Breast epithelium (tissue), 4 donors: ENCODE data around the gene DIS3L2. TPM values are rescaled to one million over a fixed set of nuclear protein-coding genes. Genes with fewer than 3 reads are reported as not detected.

Experiments
- DNase-seq, 2 donors: peaks; one replicate each; pipeline ENCODE4 v3.0.0-alpha.2; 2019; ENCODE audit warnings: low spot score in 2 of 2
- H3K27ac ChIP-seq, 2 donors: fragments of 200-600 bp; sonication (generic) in 1 of 2; one replicate each; pipeline ENCODE4 v1.5.1; 2016 to 2019; ENCODE audit warnings: mild to moderate bottlenecking in 1 of 2
- H3K27me3 ChIP-seq, 2 donors: fragments of 200-600 bp; sonication (generic) in 1 of 2; one replicate each; pipeline versions ENCODE4 v1.5.1 to v1.6.0; 2017 to 2019; ENCODE audit warnings: control low read depth in 1 of 2, mild to moderate bottlenecking in 1 of 2
- H3K36me3 ChIP-seq: fragments of 200-600 bp; one replicate; pipeline ENCODE4 v1.5.1; 2019
- H3K4me1 ChIP-seq, 2 donors: fragments of 200-600 bp; sonication (generic); one replicate each; pipeline ENCODE4 v1.5.1; 2016 to 2019; ENCODE audit warnings: control low read depth in 1 of 2
- H3K4me3 ChIP-seq, 3 donors: fragments of 200-600 bp; sonication (generic); 1 replicate in 2 of 3; 2 replicates in 1 of 3; pipeline ENCODE4 v1.5.1; 2016 to 2019; ENCODE audit warnings: mild to moderate bottlenecking in 3 of 3, moderate library complexity in 2 of 3
- H3K9me3 ChIP-seq, 2 donors: fragments of 200-600 bp; sonication (generic) in 1 of 2; one replicate each; pipeline ENCODE4 v1.5.1; 2016 to 2019; ENCODE audit warnings: control low read depth in 1 of 2
- CTCF ChIP-seq, 3 donors: fragments of 450-650 bp; IDR thresholded peaks; one replicate each; pipeline ENCODE4 v1.5.1; 2016 to 2017; ENCODE audit warnings: antibody characterized with exemption in 3 of 3, mild to moderate bottlenecking in 3 of 3, moderate library complexity in 3 of 3
- POLR2A ChIP-seq: fragments of 450-650 bp; IDR thresholded peaks from one replicate; pipeline ENCODE4 v1.6.1; 2016; ENCODE audit warnings: antibody characterized with exemption, mild to moderate bottlenecking, moderate library complexity
- POLR2AphosphoS5 ChIP-seq, 3 donors: sonication (generic); formaldehyde crosslinking; IDR thresholded peaks; one replicate each; pipeline ENCODE4 v1.6.1; 2017; ENCODE audit warnings: antibody characterized with exemption in 3 of 3
- intact Hi-C: fragments of 100-400 bp; cut with DNase I; formaldehyde crosslinking; loops from one replicate; pipeline ENCODE4 v1.15.1; 2023; ENCODE audit warnings: low total_unique reads
- total RNA-seq, 3 donors: library from RNA; depleted of rRNA; stranded (reverse); fragments of >200 nt; gene quantifications; one replicate each; pipeline ENCODE4 v1.1.0, GENCODE V29; 2016

DIS3L2 gene
- total RNA-seq, 3 donors from 2014 or later = 19.2 to 38.9 (median 33.4) TPM

GRCh38 chr2:232052591-232052990, 91.1 kb downstream of the DIS3L2 start:
- no peak for DNase-seq
- Histone ChIP-seq H3K9me3 (no peaks in the 10 kb centered on the region), H3K36me3 (no peaks in the 10 kb centered on the region), H3K27me3 (no peaks in the 10 kb centered on the region), H3K27ac (no peak overlapping the region), H3K4me3 (no peak overlapping the region), H3K4me1 (no peaks in the 10 kb centered on the region)
- TF ChIP-seq POLR2A = no peak
- TF ChIP-seq CTCF (IDR thresholded peaks at IDR 0.05) = no peak
- TF ChIP-seq POLR2AphosphoS5 (IDR thresholded peaks at IDR 0.05) = no peak
- intact Hi-C loops = no loop called here

- intact Hi-C loops = no loop called here
- no peaks in the 10 kb centered on the region for H3K36me3 ChIP-seq
- no peaks in the 10 kb centered on the region for H3K9me3 ChIP-seq
- no peak overlapping the region for H3K27ac ChIP-seq
- DNase-seq = no peak
- TF ChIP-seq CTCF (IDR thresholded peaks at IDR 0.05) (no peak), POLR2A (no peak), POLR2AphosphoS5 (IDR thresholded peaks at IDR 0.05) (no peak)
- H3K4me3 ChIP-seq = no peak overlapping the region
- no peaks in the 10 kb centered on the region for H3K4me1 ChIP-seq
- no peaks in the 10 kb centered on the region for H3K27me3 ChIP-seq
These were observed 92.3 kb downstream of the DIS3L2 start for GRCh38 chr2:232053777-232054176.

- H3K4me1 ChIP-seq = no peaks in the 10 kb centered on the region
- no peak for DNase-seq
- no peaks in the 10 kb centered on the region for H3K27me3 ChIP-seq
- TF ChIP-seq POLR2AphosphoS5 (IDR thresholded peaks at IDR 0.05) (no peak), CTCF (IDR thresholded peaks at IDR 0.05) (no peak), POLR2A (no peak)
- H3K36me3 ChIP-seq = no peaks in the 10 kb centered on the region
- H3K27ac ChIP-seq = no peak overlapping the region
- no peaks in the 10 kb centered on the region for H3K9me3 ChIP-seq
- intact Hi-C loops = no loop called here
- H3K4me3 ChIP-seq = no peak overlapping the region
These were observed 96.8 kb downstream of the DIS3L2 start for GRCh38 chr2:232058063-232058877.

GRCh38 chr2:232058931-232059330, 97.4 kb downstream of the DIS3L2 start:
- TF ChIP-seq POLR2A (no peak), CTCF (IDR thresholded peaks at IDR 0.05) (no peak), POLR2AphosphoS5 (IDR thresholded peaks at IDR 0.05) (no peak)
- no peaks in the 10 kb centered on the region for H3K36me3 ChIP-seq
- no peak overlapping the region for H3K4me3 ChIP-seq
- no peaks in the 10 kb centered on the region for H3K4me1 ChIP-seq
- H3K27ac ChIP-seq = no peak overlapping the region
- intact Hi-C loops = no loop called here
- no peak for DNase-seq
- no peaks in the 10 kb centered on the region for H3K9me3 ChIP-seq
- no peaks in the 10 kb centered on the region for H3K27me3 ChIP-seq

- no peak overlapping the region for H3K27ac ChIP-seq
- DNase-seq = no peak
- no peak overlapping the region for H3K4me3 ChIP-seq
- no peaks in the 10 kb centered on the region for H3K4me1 ChIP-seq
- no peaks in the 10 kb centered on the region for H3K9me3 ChIP-seq
- intact Hi-C loops = no loop called here
- H3K27me3 ChIP-seq = no peaks in the 10 kb centered on the region
- H3K36me3 ChIP-seq = no peaks in the 10 kb centered on the region
- TF ChIP-seq POLR2AphosphoS5 (IDR thresholded peaks at IDR 0.05) (no peak), POLR2A (no peak)
These were observed 99.8 kb downstream of the DIS3L2 start for GRCh38 chr2:232061265-232061664.
